Activated effector memory CD4-positive, alpha-beta T cell treated with Interleukin-2 at 50 U/mL for 16 hours (primary cell): ENCODE measurements around the gene IFNAR1.

Experiments used
- DNase-seq: peaks from one replicate; pipeline ENCODE4 v3.0.0-alpha.2; 2020

The IFNAR1 gene

DNA sequence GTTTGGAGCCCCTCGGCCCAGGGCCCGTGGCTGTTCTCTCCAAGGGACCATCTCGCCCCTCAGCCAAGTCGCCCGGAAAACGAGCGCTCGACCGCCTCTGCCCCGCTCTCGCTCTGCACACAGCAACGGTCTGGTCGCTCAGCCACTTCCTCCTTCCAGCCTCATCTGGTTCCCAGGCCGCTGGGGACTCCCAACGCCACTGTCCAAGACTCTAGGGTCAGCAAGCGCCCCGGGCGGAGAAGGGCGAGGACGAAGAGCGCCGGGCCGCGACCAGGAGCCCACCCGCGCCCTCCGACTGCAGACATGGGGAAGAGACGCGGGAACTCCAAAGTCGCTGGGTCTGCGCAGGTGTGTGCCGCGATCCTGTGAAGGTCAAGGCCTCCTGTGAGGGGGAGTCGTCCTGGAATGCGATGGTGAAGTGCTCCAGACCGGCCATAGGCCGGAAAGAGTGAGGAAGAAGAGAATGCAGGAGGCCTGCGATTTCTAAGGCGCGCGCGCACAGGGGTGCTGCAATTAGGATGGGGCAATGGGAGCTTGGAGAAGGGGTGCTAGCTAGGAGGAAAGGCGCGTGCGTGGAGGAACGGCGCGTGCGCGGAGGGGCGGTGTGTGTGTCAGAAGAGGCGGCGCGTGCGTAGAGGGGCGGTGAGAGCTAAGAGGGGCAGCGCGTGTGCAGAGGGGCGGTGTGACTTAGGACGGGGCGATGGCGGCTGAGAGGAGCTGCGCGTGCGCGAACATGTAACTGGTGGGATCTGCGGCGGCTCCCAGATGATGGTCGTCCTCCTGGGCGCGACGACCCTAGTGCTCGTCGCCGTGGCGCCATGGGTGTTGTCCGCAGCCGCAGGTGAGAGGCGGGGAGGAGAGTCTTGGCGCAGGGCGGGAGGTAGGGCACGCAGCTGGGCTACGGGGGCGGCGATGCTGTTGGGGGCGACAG lies at the start of gene IFNAR1:
IFNAR1 (plus strand) TSS at position 680 of the 931 bp plus-strand sequence; CDS start at position 766, 86 bp downstream.
- peak; percentile 98 for DNase-seq

DNA sequence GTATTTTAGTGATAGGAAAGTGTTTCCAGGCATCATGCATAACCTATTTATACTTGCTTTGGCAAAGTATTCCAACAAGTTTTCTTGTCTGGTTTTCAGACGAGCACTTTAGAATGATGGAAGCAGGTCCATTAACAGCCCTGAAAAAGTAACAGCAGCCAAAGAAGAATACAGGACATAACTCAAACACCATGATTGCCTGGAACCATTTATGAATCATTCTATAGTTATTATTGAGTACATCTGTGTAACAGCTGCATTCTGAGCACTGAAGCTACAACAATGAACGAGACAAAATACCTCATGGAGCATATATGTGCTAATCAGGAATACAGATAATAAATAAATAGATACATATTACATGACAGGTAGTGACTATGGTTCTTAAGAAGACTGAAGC lies 46.0 kb upstream of the IFNAR1 start:
- no peak for DNase-seq

DNA sequence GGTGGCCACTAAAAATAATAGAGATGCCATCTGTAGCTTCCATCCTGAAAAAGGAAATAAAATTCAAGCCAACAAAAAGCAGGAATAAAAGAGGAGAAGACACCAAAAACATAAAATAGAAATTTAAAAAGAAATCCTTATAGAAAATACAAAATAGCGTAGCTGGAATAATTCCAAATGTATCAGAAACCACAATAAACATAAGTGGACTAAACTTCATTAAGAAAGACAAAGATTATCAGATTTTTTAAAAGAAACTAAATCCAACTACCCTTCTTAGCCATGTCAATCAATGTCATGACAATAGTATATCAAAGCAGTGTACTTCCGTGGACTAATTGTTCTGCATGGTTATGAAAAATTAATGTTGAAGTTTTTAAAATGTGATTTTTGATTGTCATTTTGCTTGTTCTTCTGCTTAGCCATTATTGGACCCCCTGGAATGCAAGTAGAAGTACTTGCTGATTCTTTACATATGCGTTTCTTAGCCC lies 45.4 kb upstream of the IFNAR1 start:
- DNase-seq, result no peak

DNA sequence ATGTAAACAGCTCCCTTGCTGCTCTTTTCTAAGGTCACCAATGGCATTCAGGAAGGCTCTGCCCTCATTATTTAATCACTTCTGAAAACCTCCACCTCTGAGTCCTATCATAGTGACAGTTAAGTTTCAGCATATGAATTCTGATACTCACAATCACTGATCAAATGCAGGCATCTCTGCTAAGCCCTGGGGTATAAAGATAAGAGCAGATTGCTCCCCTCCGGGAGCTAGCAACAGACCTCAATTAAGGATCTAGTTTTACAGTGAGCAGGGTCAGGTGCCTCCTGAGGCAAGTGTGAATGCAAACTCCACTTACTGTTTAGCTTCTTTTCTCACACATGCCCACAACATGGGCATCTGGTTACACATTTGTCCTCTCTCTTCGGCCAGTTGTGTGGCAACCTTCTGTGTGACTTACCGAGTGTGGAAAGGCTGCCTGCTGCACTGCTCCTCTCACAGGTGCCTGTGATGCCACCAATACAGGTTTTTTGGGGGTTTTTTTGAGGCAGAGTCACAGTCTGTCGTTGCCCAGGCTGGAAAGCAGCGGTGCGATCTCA lies 43.6 kb upstream of the IFNAR1 start:
- no peak for DNase-seq

DNA sequence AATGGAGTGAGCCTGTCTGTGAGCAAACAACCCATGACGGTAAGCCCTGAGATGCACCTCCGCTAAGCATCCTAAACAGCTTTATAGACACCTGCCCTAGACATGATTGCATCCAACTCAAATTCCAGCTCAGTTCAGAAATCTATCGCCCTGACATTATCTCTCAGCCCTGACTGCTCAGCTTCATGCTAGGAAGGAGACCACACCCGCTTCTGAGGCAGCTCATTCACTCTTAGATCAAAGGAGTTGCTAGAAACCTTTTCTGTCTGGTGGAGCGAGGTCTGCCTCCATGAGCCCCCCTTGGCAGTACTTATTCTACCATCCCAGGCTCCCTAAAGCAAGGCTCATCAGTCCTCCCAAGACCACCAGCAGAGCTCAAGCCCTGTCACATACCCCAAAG lies 41.6 kb upstream of the IFNAR1 start:
- no peak for DNase-seq

DNA sequence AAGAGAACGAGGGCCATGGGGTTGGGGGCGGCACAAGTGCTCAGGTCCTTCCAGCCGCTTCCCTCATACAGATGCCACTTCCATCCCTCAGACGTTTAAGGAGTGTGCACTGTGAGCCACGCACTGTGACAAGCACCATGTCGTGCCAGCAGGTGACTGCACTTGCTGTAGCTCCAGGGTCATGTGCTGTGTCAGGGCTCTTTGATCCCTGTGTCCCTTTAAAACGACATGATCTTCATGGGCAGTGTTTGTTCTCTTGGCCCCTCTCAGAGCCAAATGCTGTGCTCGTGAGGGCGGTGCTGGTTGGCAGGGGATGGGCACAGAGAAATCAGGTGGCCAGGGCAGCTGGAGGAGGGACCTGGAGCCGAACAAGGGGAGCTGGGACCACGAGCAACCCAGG lies 38.7 kb upstream of the IFNAR1 start:
- DNase-seq, result no peak

DNA sequence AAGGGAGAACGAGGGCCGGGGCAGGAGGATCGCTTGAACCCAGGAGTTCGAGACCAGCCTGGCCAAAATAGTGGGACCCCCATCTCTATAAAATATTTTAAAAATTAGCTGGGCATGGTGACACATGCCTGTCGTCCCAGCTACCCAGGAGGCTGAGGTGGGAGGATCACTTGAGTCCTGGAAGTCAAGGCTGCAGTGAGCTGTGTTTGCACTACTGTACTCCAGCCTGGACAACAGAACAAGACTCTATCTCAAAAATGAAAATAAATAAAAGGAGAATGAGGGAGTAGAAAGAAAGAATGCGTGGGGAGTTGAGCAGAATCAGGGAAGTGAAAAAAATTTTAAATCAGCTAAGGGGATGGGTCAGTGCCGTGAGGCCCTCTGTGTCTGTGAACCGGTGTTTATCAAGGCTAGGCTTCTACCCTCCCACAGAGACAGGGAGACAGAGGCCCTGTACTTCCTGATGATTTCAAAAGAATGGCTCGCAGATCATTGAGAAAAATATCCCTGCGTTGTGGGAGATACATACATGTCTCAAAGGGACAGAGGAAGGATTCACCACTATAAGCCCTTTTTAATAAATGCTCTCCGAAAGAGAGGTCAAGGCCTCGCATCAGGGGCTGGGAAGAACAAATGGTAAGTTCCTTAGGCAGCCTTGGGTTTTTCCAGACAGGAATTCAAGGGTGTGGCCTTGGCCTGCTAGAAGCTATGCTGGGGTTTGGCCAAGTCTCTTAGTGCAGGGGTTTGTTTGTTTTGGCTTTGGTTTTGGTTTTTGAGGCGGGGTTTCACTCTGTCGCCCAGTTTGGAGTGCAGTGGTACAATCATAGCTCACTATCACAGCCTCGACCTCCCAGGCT lies 37.9 kb upstream of the IFNAR1 start:
- no peak for DNase-seq

DNA sequence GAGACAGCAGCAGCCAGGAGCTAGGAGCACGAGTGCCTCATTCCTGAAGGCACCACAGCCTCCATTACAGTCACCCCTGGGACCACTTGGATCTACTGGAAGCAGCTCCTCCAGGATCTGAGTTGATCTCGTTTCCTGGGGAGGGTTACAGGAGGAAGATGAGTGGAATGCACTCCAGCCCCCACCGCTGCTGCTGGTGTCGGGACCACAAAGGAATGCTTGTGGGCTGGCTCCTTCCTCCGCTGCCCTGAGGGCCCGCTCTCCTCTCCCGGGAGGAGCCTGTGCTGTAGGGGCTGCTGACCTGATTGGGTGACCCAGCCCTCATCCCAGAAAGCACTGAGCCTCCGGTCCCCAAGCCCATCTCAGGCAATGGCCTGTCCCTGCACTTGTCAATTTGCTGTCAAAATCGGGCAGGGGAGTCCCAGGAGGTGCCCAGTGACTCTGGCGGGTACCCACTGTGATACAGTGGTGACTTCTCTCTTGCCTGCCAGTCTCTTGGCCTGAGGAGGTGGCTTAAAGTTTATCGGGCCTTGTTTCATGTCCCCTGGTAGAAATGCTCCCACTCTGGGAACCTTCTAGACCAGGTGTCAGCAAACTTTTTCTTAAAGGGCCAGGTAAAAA lies 35.5 kb upstream of the IFNAR1 start:
- no peak for DNase-seq

DNA sequence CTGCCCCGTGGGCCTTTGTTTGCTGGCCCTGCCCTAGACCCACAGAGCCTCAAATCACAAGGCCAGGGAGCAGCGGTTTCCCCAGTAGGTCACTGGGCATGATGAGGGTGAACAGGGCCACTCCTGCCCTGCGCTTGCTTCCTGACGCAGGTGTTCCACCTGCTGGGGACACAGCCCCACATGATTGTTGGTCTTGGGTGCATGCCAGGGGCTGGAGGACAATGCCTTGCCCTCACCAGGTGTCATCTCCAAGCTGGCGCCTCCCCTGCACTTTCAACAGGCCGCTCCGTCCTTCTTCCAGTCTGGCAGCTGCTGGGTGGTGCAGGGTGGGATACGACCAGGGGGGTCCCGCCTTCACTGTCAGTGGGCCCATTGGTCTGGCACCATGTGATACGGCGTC lies 34.3 kb upstream of the IFNAR1 start:
- no peak for DNase-seq

DNA sequence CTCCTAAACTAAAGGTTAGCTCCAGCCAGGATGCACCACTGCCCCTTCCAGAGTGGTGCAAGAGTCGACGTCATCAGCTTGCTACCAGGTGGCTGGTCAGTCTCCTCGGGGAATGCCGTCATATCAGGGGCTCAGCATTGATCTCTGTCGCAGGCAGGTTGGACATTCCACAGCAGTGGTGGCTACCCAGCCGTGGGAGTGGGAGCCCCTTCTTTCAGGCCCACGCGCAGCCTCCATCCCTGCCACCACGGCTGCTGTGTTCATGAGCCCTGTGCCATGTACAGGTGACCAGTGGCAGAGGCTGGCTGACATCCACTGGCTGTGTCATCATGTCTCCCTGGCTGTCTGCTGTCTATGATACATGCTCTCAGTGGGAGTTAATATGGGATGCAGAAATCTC lies 33.1 kb upstream of the IFNAR1 start:
- DNase-seq, result no peak

DNA sequence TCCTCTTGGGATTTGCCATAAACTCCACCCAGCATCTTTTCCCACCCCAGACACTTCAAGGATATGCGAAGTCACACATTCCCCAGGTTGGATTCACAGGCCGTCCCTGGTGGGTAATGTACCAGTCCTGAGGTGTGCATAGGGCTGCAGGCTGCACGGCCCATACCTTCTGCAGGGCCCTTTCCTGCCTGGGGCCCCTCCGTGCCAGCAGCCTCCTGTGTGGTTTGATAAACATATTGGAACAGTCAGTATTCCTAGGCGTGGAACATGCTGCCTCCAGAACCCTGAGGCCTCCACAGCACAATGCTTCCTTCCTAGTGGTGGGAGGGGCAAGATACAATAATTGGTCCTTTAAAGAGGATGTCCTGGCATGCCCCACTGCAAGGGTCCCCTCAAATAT lies 32.0 kb upstream of the IFNAR1 start:
- no peak for DNase-seq

DNA sequence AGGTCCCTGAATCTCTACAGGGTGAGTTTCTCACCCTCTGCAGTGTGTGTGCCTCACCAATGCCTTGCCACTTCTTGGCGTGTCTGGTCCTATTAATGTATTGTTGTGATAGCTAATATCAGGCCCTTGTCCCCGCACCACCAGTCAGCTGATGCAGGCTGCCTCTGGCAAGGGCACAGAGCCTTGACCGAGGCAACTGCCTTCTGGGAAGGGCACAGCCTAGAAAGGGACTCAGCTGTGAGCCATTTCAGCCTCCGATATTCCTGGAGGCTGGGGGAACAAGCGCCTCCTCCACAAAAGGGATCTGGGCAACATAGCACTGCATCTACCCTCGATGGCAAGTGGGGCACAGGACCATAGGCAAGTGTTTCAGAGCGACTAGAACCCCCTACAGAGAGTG lies 31.6 kb upstream of the IFNAR1 start:
- DNase-seq, result no peak

DNA sequence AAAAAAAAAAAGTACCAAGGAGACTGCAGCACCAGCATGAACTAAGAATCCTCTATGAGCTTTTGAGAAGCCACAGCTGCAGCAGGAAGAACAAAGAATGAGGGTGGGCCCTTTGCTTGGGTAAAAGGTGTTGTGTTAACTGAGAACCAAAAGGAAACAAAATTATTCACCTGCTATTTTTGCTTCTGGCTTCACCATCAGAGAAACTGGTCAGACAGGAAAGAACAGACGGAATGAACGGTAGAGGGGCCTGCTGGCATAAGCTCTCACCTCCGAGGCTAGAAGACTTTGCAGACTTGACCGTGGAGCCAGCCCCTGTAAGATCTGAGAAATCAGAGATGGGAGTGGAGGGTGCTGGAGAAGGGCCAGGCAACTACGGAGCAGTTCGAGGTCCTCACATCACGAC lies 31.0 kb upstream of the IFNAR1 start:
- DNase-seq, result no peak

DNA sequence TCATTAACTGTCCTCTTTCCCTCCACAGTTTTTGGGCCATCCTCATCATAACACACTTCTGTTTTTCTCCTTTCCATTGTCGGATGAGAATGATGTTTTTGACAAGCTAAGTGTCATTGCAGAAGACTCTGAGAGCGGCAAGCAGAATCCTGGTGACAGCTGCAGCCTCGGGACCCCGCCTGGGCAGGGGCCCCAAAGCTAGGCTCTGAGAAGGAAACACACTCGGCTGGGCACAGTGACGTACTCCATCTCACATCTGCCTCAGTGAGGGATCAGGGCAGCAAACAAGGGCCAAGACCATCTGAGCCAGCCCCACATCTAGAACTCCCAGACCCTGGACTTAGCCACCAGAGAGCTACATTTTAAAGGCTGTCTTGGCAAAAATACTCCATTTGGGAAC lies 28.6 kb upstream of the IFNAR1 start:
- DNase-seq, result no peak

DNA sequence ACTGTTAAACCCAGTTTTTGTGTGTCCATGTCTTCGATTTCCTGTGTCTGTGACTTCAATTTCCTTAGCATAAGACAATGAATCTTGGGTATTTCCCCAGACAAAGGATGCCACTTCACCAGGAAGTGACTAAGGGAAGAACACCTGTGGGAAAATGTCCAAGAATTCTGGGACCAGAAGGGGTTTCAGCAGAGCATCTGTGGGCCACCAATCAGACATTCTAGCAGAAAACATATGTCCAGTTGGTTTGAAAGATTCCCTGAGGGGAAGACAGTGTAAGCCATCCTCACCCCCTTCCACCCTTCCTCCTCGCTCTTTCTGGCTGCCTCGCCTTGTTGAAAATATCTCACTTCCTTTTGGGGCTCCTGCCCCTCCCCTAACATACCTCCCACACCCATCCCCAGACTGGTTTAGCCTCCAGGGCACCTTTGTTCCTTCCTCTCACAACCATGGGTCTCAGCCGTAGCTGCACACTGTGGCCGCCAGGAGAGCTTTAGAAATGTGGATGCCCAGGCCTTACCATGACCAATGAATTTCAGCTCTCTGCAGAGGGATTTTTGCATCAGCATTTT lies 25.5 kb upstream of the IFNAR1 start:
- DNase-seq, result peak; percentile 19

DNA sequence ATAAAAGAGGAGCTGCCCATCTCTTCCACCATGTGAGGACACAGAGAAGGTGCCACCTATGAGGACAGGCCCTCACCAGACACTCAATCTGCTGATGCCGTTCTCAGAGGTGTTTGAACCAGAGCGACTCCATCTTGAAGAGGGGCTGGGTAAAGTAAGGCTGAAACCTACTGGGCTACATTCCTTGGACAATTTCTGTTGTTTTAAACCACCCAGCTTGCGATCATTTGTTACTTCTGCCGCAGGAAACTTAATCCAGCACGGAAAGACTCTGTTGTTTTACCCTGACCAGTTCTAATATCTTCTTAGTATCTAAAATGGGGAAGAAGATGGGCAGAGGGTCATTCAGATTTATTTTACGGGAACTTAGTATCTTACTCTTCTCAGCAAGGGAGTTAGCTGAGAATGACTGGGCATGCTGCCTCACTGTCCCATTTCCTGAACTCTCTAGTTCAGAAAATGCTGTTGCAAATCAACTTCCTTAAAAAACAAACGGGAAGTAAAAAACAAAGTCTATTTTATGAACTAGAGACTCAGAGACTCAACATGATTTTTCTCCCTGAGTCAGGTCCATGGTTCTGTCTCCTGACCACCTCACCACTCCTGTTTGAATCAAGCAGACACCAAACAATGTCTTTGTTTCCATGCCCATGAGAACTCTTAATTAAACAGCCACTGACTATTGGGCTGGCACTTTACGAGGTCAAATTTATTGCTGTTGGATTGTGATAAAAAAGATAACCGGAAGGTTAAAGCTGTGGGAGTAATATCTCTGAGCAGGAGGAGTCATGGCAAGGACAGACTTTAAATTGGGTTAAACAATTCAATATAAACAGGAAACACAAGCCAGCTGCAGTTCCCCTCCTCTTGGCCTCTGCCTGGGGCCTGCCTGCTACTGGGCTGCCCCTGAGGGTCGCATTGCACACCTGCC lies 23.8 kb upstream of the IFNAR1 start:
- no peak for DNase-seq

DNA sequence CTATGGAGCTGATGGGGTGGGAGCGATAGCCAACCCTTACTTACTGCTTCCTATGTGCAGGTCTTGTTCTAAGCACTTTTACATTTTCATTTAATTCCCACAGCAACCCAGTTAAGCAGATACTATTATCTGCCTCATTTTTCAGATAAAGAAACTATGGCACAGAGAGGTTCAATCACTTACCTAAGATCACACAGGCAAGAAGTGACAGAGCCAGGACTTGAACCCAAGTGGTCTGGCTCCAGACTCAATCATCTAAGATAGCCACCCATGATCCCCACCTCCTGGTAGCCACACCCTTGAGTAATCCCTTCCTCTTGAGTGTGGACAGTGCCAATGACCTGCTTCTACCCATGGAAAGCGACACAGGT lies 23.2 kb upstream of the IFNAR1 start:
- DNase-seq, result no peak

DNA sequence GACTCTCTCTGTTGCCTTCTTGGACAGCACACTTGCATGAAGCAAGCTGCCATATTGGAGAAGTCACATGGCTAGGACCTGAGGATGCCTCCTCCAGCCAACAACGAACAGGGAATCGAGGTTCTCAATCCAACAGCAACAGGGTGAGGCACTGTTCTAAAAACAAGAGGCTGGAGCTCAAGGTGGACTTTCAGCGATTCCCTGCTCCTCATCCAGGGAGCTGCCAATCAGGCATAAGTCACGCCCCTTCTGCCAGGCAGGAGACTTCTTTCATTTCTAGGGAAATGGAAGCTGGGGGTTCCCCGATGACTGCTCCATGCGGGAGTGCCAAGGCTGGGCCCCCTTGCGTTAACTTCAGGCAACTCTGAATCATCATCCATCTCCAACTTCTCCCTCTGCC lies 22.7 kb upstream of the IFNAR1 start:
- no peak for DNase-seq

DNA sequence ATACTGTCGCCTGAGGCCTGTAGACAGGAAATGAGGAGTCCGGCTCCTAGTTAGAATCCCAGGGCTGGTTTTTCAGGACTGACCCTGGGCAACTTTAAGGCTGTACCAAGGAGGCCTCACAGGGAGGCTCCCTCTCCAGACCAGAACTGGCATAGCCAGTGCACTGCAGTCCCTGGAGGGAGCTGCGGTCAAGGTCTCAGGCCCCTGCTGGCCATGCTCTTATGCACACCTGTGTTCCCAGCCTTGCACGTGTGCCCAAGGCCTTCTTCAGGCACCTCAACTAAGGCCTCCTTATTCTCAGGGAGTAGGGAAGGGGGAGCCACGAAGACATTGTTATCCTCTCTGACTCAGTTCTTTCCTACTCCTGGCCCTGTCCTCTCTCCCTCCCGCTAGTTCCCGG lies 22.0 kb upstream of the IFNAR1 start:
- DNase-seq, result no peak

DNA sequence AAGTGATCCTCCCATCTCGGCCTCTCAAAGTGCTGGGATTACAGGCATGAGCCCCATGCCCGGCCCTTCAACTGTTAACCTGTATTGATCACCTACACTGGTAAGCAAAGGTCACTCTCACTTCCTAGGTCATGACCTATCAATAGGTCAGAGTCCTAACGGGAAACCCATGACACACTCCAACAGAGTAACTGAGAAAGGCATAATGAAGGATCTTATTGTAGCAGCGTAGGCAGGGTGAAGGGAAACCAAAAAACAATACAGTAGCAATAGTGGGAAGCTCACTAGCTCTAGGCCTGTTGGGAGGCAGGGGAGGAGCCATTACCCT lies 19.5 kb upstream of the IFNAR1 start:
- DNase-seq, result no peak

DNA sequence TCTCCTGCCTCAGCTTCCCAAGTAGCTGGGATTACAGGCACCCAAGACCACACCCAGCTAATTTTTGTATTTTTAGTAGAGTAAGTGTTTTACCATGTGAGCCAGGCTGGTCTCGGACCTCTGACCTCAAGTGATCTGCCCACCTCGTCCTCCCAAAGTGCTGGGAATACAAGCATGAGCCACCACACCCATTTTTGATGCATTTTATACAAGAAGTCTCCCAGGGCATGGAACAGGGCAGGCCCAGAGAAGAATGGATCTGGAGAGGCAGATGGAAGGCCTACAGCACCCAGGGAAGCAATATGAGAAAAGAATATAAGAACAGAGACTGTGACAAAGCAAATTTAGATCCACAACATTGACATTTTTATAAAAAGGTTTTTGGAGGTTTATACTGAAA lies 18.8 kb upstream of the IFNAR1 start:
- no peak for DNase-seq
